ENCODE measurements around the gene LEP. TPM values are rescaled to one million over a fixed set of nuclear protein-coding genes. Genes with fewer than 3 reads are reported as not detected.

The LEP gene
- total RNA-seq, 4 donors from 2014 or later: 0.54 to 10.2 (median 4.2) TPM

DNA sequence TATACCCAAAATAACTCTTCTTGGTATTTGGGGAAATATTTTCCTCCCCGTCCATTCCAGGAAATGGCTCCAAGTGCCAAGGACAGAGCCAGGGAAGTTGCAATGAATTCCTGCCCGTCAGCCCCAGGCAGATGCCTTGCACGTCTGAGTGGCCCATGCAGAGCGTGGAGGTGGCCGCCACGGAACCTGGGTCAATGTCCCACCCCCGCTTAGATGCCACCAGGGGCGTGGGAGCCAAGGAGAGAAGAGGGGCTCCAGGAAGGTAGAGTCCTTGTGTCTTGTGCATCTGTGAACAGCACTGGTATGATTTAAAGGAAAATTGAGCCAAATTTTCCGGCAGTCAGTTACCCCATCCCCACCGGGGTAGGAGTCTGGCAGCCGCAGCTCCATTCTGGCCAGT, 1.6 kb downstream of the LEP start:
- intact Hi-C loops (cut with DNase I; ENCODE audit: low total_unique reads): no loop called here
- DNase-seq (ENCODE audit: low spot score in 2 of 2): no peak
- no peak overlapping the region for H3K4me3 ChIP-seq (ENCODE audit: low read depth, poor library complexity, severe bottlenecking)
- no peak for TF ChIP-seq CTCF (IDR thresholded peaks at IDR 0.05)
- TF ChIP-seq POLR2A (IDR thresholded peaks at IDR 0.05): no peak
- 75 to 84% methylated on average over 11 of the region's 11 CpGs for WGBS, 2 donors

DNA sequence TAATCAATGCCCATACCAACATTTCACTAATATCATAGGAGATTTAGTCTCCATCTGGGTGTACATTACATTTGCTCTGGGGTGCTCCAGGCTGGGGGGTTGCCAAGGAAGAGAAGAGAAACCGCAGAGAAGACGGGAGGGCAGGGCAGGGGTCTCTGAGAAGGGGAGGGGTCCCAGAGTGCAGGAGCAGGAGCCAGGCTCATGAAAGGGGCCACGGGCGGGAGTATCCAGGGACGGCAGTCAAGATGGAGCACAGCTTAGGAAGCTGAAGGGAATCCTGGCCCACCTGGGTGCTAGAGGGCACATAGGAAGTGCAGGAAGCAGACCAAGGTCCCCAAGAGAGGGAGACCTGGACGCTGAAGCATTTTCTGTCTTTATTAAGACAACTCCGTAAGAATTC, 2.2 kb downstream of the LEP start:
- TF ChIP-seq POLR2A (IDR thresholded peaks at IDR 0.05): no peak
- intact Hi-C loops (cut with DNase I; ENCODE audit: low total_unique reads): no loop called here
- H3K4me3 ChIP-seq (ENCODE audit: low read depth, poor library complexity, severe bottlenecking): no peak overlapping the region
- no peak for DNase-seq (ENCODE audit: low spot score in 2 of 2)
- WGBS, 2 donors: 85 to 87% methylated on average over 7 of the region's 7 CpGs

GRCh38 chr7:128244861-128245260, 3.8 kb downstream of the LEP start:
- WGBS, 2 donors: 82 to 91% methylated on average over 3 of the region's 3 CpGs
- DNase-seq (ENCODE audit: low spot score in 2 of 2): no peak
- intact Hi-C loops (cut with DNase I; ENCODE audit: low total_unique reads): no loop called here
- TF ChIP-seq POLR2A (IDR thresholded peaks at IDR 0.05): no peak
- TF ChIP-seq CTCF (IDR thresholded peaks at IDR 0.05): no peak
- no peak overlapping the region for H3K4me3 ChIP-seq (ENCODE audit: low read depth, poor library complexity, severe bottlenecking)

GRCh38 chr7:128247108-128247507, 6.0 kb downstream of the LEP start:
- H3K4me3 ChIP-seq (ENCODE audit: low read depth, poor library complexity, severe bottlenecking): no peak overlapping the region
- intact Hi-C loops (cut with DNase I; ENCODE audit: low total_unique reads): no loop called here
- DNase-seq (ENCODE audit: low spot score in 2 of 2): no peak
- 75 to 82% methylated on average over 5 of the region's 5 CpGs for WGBS, 2 donors
- TF ChIP-seq POLR2A (IDR thresholded peaks at IDR 0.05): no peak
- no peak for TF ChIP-seq CTCF (IDR thresholded peaks at IDR 0.05)

GRCh38 chr7:128247640-128248194, 6.6 kb downstream of the LEP start:
- WGBS, 2 donors: 66 to 71% methylated on average over 7 of the region's 7 CpGs
- TF ChIP-seq POLR2A (IDR thresholded peaks at IDR 0.05): no peak
- no peak for TF ChIP-seq CTCF (IDR thresholded peaks at IDR 0.05)
- H3K4me3 ChIP-seq (ENCODE audit: low read depth, poor library complexity, severe bottlenecking): no peak overlapping the region
- intact Hi-C loops (cut with DNase I; ENCODE audit: low total_unique reads): no loop called here
- no peak for DNase-seq (ENCODE audit: low spot score in 2 of 2)

DNA sequence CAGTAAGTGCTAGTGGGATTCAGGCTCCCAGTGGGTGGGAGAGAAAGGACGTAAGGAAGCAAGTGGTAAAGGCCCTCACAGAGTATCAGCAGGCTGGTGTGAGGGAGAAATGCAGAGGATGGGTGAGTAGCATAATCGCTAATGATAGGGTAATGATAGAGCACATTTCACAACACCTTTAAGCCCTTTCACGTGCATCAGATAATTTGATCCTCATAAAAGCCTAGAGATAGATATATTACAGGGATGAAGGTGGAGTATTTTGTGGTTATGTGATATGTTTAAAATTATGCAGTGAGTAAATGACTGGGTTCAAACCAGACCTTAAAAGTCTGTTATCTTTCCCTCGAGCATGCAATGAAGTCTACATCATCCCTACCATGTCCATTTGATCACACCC, 10.3 kb downstream of the LEP start:
- H3K4me3 ChIP-seq (ENCODE audit: low read depth, poor library complexity, severe bottlenecking): no peak overlapping the region
- WGBS, 2 donors: 67 to 81% methylated on average over 4 of the region's 4 CpGs
- no peak for DNase-seq (ENCODE audit: low spot score in 2 of 2)
- intact Hi-C loops (cut with DNase I; ENCODE audit: low total_unique reads): no loop called here
- TF ChIP-seq POLR2A (IDR thresholded peaks at IDR 0.05): no peak
- TF ChIP-seq CTCF (IDR thresholded peaks at IDR 0.05): no peak
